Endothelial cell of umbilical vein (primary cell): ENCODE measurements around the gene NEDD4L. TPM values are rescaled to one million over a fixed set of nuclear protein-coding genes. Genes with fewer than 3 reads are reported as not detected.
"Not testable (repeated sequence)": the region's sequence is repeated elsewhere in the genome, so short reads cannot be mapped to it uniquely, and the experiment has no call there.

Experiments
- BruUV-seq: library from RNA; stranded (reverse); fragments of 400-500 nt; replicated peaks from 2 replicates; lab custom pipeline; 2021; lab: Mats Ljungman, UMichigan
- CTCF ChIA-PET: fragments of 300-600, 350-600 bp; sonication (Branson Sonifier 250); formaldehyde crosslinking; loops from one replicate; lab custom pipeline; 2021; ENCODE audit warnings: antibody characterized with exemption, inconsistent platforms; lab: Charles Lee
- POLR2A ChIA-PET: fragments of 300-600, 350-600 bp; sonication (Branson Sonifier 250); formaldehyde crosslinking; loops from one replicate; lab custom pipeline; 2021; ENCODE audit warnings: antibody characterized with exemption, inconsistent platforms; lab: Charles Lee
- DNase-seq: peaks from one replicate; pipeline ENCODE4 v3.0.0-alpha.2; 2011; ENCODE audit warnings: low read depth, low spot score
- FAIRE-seq: peaks from 2 replicates; lab custom pipeline; 2011; peaks lifted over from hg19 to GRCh38; lab: Jason Lieb, UNC
- H2AFZ ChIP-seq: 2 replicates; pipeline ENCODE4 v1.6.0; 2012; ENCODE audit warnings: low read depth, low read length, control low read depth, inconsistent platforms
- H3K27ac ChIP-seq: 2 replicates; pipeline ENCODE4 v1.5.1; 2011; ENCODE audit warnings: low read depth, mild to moderate bottlenecking, control low read depth, low read length, moderate library complexity; ENCODE audit not compliant: insufficient read depth
- H3K27me3 ChIP-seq, 2 experiments: 2 replicates each; pipeline versions ENCODE4 v1.6.0 to v1.6.1; 2011; ENCODE audit warnings: low read length in 2 of 2, mixed read lengths in 1 of 2; ENCODE audit not compliant: control insufficient read depth in 2 of 2, insufficient read depth in 2 of 2
- H3K36me3 ChIP-seq, 2 experiments: 2 replicates in 1 of 2; 3 replicates in 1 of 2; pipeline ENCODE4 v1.5.1; 2011; ENCODE audit warnings: low read length in 2 of 2, mild to moderate bottlenecking in 1 of 2, moderate library complexity in 1 of 2; ENCODE audit not compliant: control insufficient read depth in 2 of 2, insufficient read depth in 2 of 2; ENCODE audit errors: extremely low read depth in 1 of 2
- H3K4me1 ChIP-seq: 3 replicates; pipeline ENCODE4 v1.5.1; 2011; ENCODE audit warnings: mild to moderate bottlenecking, low read length; ENCODE audit not compliant: control insufficient read depth, insufficient read depth; ENCODE audit errors: extremely low read depth
- H3K4me2 ChIP-seq: 2 replicates; pipeline ENCODE4 v1.6.1; 2011; ENCODE audit warnings: low read length, control low read depth, mixed read lengths; ENCODE audit not compliant: insufficient read depth
- H3K4me3 ChIP-seq, 3 experiments: fragments of 200-600 bp in 1 of 3; sonication (generic), shearing (Covaris generic) in 1 of 3; replicated peaks in 1 of 3; 2 replicates each; pipeline ENCODE4 v1.5.1; 2011 to 2016; ENCODE audit warnings: control low read depth in 3 of 3, low read length in 3 of 3, mild to moderate bottlenecking in 2 of 3, inconsistent platforms in 1 of 3, low read depth in 1 of 3, moderate library complexity in 1 of 3; ENCODE audit not compliant: insufficient read depth in 1 of 3
- H3K79me2 ChIP-seq: 2 replicates; pipeline ENCODE4 v1.6.0; 2012; ENCODE audit warnings: low read length, inconsistent platforms; ENCODE audit not compliant: control insufficient read depth, insufficient read depth
- H3K9ac ChIP-seq: replicated peaks from 2 replicates; pipeline ENCODE3; 2011; ENCODE audit warnings: low read length, control low read depth; ENCODE audit not compliant: insufficient read depth; ENCODE audit errors: extremely low read depth
- H3K9me1 ChIP-seq: replicated peaks from 3 replicates; pipeline ENCODE4 v1.6.0; 2011; ENCODE audit warnings: mild to moderate bottlenecking, low read length; ENCODE audit not compliant: control insufficient read depth, insufficient read depth; ENCODE audit errors: extremely low read depth
- H3K9me3 ChIP-seq: replicated peaks from 2 replicates; pipeline ENCODE4 v1.5.1; 2012; ENCODE audit warnings: low read length, inconsistent platforms; ENCODE audit not compliant: control insufficient read depth, insufficient read depth
- H4K20me1 ChIP-seq: replicated peaks from 2 replicates; pipeline ENCODE3; 2011; ENCODE audit warnings: mild to moderate bottlenecking, low read length; ENCODE audit not compliant: control insufficient read depth, insufficient read depth; ENCODE audit errors: extremely low read depth
- CTCF ChIP-seq, 2 donors: IDR thresholded peaks; 1 replicate in 1 of 2; 2 replicates in 1 of 2; pipeline ENCODE4 v1.5.1; 2011; ENCODE audit warnings: low read length in 2 of 2, mild to moderate bottlenecking in 2 of 2, moderate library complexity in 2 of 2, control low read depth in 1 of 2, inconsistent platforms in 1 of 2, low read depth in 1 of 2; ENCODE audit not compliant: insufficient read depth in 1 of 2; ENCODE audit errors: extremely low read depth in 1 of 2
- EZH2 ChIP-seq: IDR thresholded peaks from 2 replicates; pipeline ENCODE4 v1.6.1; 2012; ENCODE audit warnings: borderline replicate concordance, low read depth, mild to moderate bottlenecking, moderate library complexity, low read length, inconsistent platforms; ENCODE audit not compliant: severe bottlenecking
- FOS ChIP-seq: IDR thresholded peaks from 2 replicates; pipeline ENCODE4 v1.6.1; 2011; ENCODE audit warnings: mild to moderate bottlenecking, low read length, moderate library complexity, borderline replicate concordance; ENCODE audit not compliant: insufficient read depth
- GATA2 ChIP-seq: IDR thresholded peaks from 2 replicates; pipeline ENCODE4 v1.7.0; 2011; ENCODE audit warnings: low read depth, mild to moderate bottlenecking, moderate library complexity, mixed read lengths, low read length; ENCODE audit not compliant: insufficient read length, insufficient read depth
- JUN ChIP-seq: IDR thresholded peaks from 2 replicates; pipeline ENCODE4 v1.6.1; 2011; ENCODE audit warnings: borderline replicate concordance, low read depth; ENCODE audit not compliant: insufficient read length, insufficient read depth
- MAX ChIP-seq: IDR thresholded peaks from 2 replicates; pipeline ENCODE4 v1.6.1; 2011; ENCODE audit not compliant: insufficient read depth, insufficient read length
- MYC ChIP-seq: IDR thresholded peaks from one replicate; pipeline ENCODE4 v1.6.1; 2011; ENCODE audit warnings: mild to moderate bottlenecking, low read depth, low read length
- POLR2A ChIP-seq: IDR thresholded peaks from 2 replicates; pipeline ENCODE4 v1.6.1; 2012; ENCODE audit warnings: low read depth, mild to moderate bottlenecking, control low read depth, low read length
- POLR2AphosphoS5 ChIP-seq: IDR thresholded peaks from 2 replicates; pipeline ENCODE4 v1.6.1; 2012; ENCODE audit warnings: low read depth, mild to moderate bottlenecking, control low read depth, low read length, moderate library complexity; ENCODE audit not compliant: insufficient read depth
- dilution Hi-C: fragments of 300-500 bp; cut with MboI; formaldehyde crosslinking; loops from one replicate; pipeline ENCODE4 v1.15.0; 2019; ENCODE audit warnings: low sequenced_read_pairs; ENCODE audit not compliant: extremely low pct_ligation_motif_present
- intact Hi-C: fragments of 100-400 bp; cut with micrococcal nuclease; formaldehyde crosslinking; loops from one replicate; pipeline ENCODE4 v1.10.0; 2022
- polyA plus RNA-seq, 4 experiments: library from polyadenylated mRNA; depleted of rRNA in 3 of 4; stranded (reverse) in 3 of 4; unstranded in 1 of 4; fragments of >200 nt; gene quantifications; 2 replicates each; pipeline versions ENCODE4 v1.2.1 to v1.2.3, GENCODE V29; 2011 to 2012; ENCODE audit warnings: missing spikeins in 1 of 4
- total RNA-seq: library from RNA; stranded (reverse); gene quantifications from 2 replicates; pipeline ENCODE4 v1.2.3, GENCODE V29; 2021

Gene NEDD4L
- total and polyA plus RNA-seq, 2 donors (not counting 3 experiments of a cell fraction or from before 2014, with no cell fraction given), result 20.5 to 78.9 TPM

DNA sequence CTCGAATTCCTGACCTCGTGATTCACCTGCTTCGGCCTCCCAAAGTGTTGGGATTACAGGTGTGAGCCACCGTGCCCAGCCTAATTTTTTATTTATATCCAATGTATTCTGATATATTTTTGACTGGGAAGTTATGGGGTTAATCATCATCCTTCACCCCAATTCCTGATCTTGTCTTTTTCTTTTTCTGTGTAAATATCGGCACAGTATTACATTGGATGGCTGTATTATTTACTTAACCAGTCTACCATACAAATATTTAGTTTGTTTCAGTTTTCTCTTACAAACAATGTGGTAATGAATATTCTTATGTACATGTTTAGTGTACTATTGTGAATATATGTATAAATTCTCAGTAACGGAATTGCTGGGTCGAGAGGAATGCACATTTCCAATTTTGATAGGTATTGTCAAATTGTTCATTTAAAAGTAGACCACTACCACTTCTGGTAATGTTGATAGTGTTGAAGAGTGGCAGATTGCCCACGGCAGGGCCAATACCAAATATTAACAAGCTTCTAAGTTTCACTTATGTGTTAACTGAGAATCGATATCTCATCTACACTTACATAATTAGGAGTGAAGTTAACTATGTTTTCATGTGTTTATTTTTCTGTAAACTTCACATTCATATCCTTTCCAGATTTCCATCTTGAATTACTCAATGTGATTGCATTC is 388.2 kb downstream of the NEDD4L start:
- H3K79me2 ChIP-seq, result no peaks in the 10 kb centered on the region
- TF ChIP-seq POLR2A (no peak), MAX (no peak), CTCF (IDR thresholded peaks at IDR 0.05; ENCODE audit: extremely low read depth in 1 of 2, insufficient read depth in 1 of 2, low read depth in 1 of 2, low read length in 2 of 2) (no peak), FOS (no peak), POLR2AphosphoS5 (no peak), GATA2 (no peak), MYC (no peak), EZH2 (no peak), JUN (no peak)
- no peaks in the 10 kb centered on the region for H3K36me3 ChIP-seq
- ChIA-PET CTCF (interaction anchor here (1.5 kb wide), 1 partner anchor 86 kb away, joined by 3 read pairs; no protein-coding TSS in a partner anchor), POLR2A (no interaction called here)
- DNase-seq (no peak), FAIRE-seq (no peak)
- no peak overlapping the region for H3K4me3 ChIP-seq
- H2AFZ ChIP-seq, result no peak overlapping the region
- no peaks in the 10 kb centered on the region for H3K9me1 ChIP-seq
- no peaks in the 10 kb centered on the region for H4K20me1 ChIP-seq
- intact Hi-C loops (no loop called here), dilution Hi-C loops (no loop called here)
- BruUV-seq, result no TSS peak
- no peak overlapping the region for H3K27ac ChIP-seq
- H3K4me1 ChIP-seq, result no peaks in the 10 kb centered on the region
- no peaks in the 10 kb centered on the region for H3K27me3 ChIP-seq
- no peaks in the 10 kb centered on the region for H3K9me3 ChIP-seq
- no peak overlapping the region for H3K9ac ChIP-seq
- no peak overlapping the region for H3K4me2 ChIP-seq

DNA sequence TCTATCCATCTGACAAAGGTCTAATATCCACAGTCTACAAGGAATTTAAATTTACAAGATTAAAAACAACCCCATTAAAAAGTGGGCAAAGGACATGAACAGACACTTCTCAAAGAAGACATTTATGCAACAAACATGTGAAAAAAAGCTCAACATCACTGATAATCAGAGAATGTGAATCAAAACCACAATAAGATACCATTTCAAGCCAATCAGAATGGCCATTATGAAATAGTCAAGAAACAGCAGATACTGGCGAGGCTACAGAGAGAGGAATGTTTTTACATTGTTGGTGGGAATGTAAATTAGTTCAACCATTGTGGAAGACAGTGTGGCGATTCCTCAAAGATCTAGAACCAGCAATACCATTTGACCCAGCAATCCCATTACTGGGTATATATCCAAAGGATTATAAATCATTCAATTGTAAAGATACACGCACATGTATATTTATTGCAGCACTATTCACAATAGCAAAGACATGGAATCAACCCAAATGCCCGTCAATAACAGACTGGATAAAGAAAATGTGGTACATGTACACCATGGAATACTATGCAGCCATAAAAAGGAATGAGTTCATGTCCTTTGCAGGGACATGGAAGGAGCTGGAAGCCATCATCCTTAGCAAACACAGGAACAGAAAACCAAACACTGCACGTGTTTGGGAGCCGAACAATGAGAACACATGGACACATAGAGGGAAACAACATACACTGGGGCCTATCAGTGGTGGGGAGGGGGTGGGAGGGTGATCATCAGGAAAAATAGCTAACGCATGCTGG is 391.4 kb downstream of the NEDD4L start:
- CTCF ChIA-PET, intact Hi-C loops, FAIRE-seq: not testable (repeated sequence)

More for the DNA sequence above, 391.4 kb downstream of the NEDD4L start:
- H3K9me1 ChIP-seq, H3K9ac ChIP-seq, H4K20me1 ChIP-seq, H3K36me3 ChIP-seq, BruUV-seq, H3K27ac ChIP-seq, H3K9me3 ChIP-seq, H2AFZ ChIP-seq, H3K79me2 ChIP-seq, dilution Hi-C loops, H3K4me1 ChIP-seq, H3K4me3 ChIP-seq, H3K27me3 ChIP-seq, POLR2A ChIA-PET, DNase-seq, H3K4me2 ChIP-seq: not testable (repeated sequence)
